Astrocyte (in vitro differentiated cells and primary cell): ENCODE results near the gene NOTCH2. TPM values are rescaled to one million over a fixed set of nuclear protein-coding genes. Genes with fewer than 3 reads are reported as not detected.

Source experiments
- DNase-seq: peaks from one replicate; pipeline ENCODE4 v3.0.0-alpha.2; 2010; ENCODE audit warnings: low read depth
- FAIRE-seq: peaks from 2 replicates; lab custom pipeline; 2011; peaks lifted over from hg19 to GRCh38; lab: Jason Lieb, UNC
- H2AFZ ChIP-seq: 2 replicates; pipeline ENCODE4 v1.6.0; 2012; ENCODE audit warnings: low read depth, low read length, inconsistent platforms
- H3K27ac ChIP-seq: 2 replicates; pipeline ENCODE4 v1.5.1; 2011; ENCODE audit warnings: low read depth, low read length, inconsistent platforms
- H3K27me3 ChIP-seq: 2 replicates; pipeline ENCODE4 v1.6.0; 2011; ENCODE audit warnings: low read length, inconsistent platforms; ENCODE audit not compliant: insufficient read depth
- H3K36me3 ChIP-seq: 2 replicates; pipeline ENCODE4 v1.5.1; 2011; ENCODE audit warnings: low read length, inconsistent platforms; ENCODE audit not compliant: insufficient read depth
- H3K4me1 ChIP-seq: 2 replicates; pipeline ENCODE4 v1.5.1; 2011; ENCODE audit warnings: low read length, inconsistent platforms; ENCODE audit not compliant: insufficient read depth
- H3K4me2 ChIP-seq: 2 replicates; pipeline ENCODE4 v1.6.0; 2012; ENCODE audit warnings: low read length, inconsistent platforms
- H3K4me3 ChIP-seq: 2 replicates; pipeline ENCODE4 v1.5.1; 2011; ENCODE audit warnings: low read depth, mild to moderate bottlenecking, low read length, inconsistent platforms; ENCODE audit not compliant: insufficient read depth
- H3K79me2 ChIP-seq: 2 replicates; pipeline ENCODE4 v1.6.0; 2012; ENCODE audit warnings: mild to moderate bottlenecking, low read length, inconsistent platforms; ENCODE audit not compliant: insufficient read depth
- H3K9ac ChIP-seq: 2 replicates; pipeline ENCODE4 v1.6.0; 2012; ENCODE audit warnings: mild to moderate bottlenecking, low read length, inconsistent platforms
- H3K9me3 ChIP-seq: 2 replicates; pipeline ENCODE4 v1.5.1; 2012; ENCODE audit warnings: low read depth, mild to moderate bottlenecking, low read length, inconsistent platforms; ENCODE audit not compliant: insufficient read depth
- H4K20me1 ChIP-seq: 2 replicates; pipeline ENCODE4 v1.6.0; 2012; ENCODE audit warnings: low read length, inconsistent platforms; ENCODE audit not compliant: insufficient read depth
- H3K27ac Mint-ChIP-seq: one replicate; pipeline ENCODE4 v1.8.0; 2021; ENCODE audit warnings: mild to moderate bottlenecking, mixed read lengths; ENCODE audit not compliant: unreplicated experiment
- H3K27me3 Mint-ChIP-seq: one replicate; pipeline ENCODE4 v1.8.0; 2021; ENCODE audit warnings: low read depth, mixed read lengths; ENCODE audit not compliant: unreplicated experiment
- H3K36me3 Mint-ChIP-seq: one replicate; pipeline ENCODE4 v1.8.0; 2021; ENCODE audit warnings: low read depth, mixed read lengths; ENCODE audit not compliant: unreplicated experiment
- H3K4me1 Mint-ChIP-seq: one replicate; pipeline ENCODE4 v1.8.0; 2021; ENCODE audit warnings: low read depth, mixed read lengths; ENCODE audit not compliant: unreplicated experiment
- H3K4me3 Mint-ChIP-seq: one replicate; pipeline ENCODE4 v1.8.0; 2021; ENCODE audit warnings: mild to moderate bottlenecking, moderate library complexity, mixed read lengths; ENCODE audit not compliant: unreplicated experiment
- H3K9me3 Mint-ChIP-seq: one replicate; pipeline ENCODE4 v1.8.0; 2021; ENCODE audit warnings: mild to moderate bottlenecking, mixed read lengths; ENCODE audit not compliant: unreplicated experiment
- EZH2 ChIP-seq: IDR thresholded peaks from 2 replicates; pipeline ENCODE4 v1.6.1; 2012; ENCODE audit warnings: mild to moderate bottlenecking, low read length, inconsistent platforms; ENCODE audit not compliant: insufficient read depth
- total RNA-seq: library from RNA; stranded (reverse); gene quantifications from 2 replicates; pipeline ENCODE4 v1.2.1, GENCODE V29; 2021
- TF ChIP-seq, protein P1 (sequence below): IDR thresholded peaks from 2 replicates; pipeline ENCODE4 v1.5.1; 2011; ENCODE audit warnings: low read depth, mild to moderate bottlenecking, inconsistent platforms, low read length, moderate library complexity; ENCODE audit not compliant: insufficient read depth

The NOTCH2 gene
- total RNA-seq, 1 donor from 2014 or later = 194 TPM

DNA sequence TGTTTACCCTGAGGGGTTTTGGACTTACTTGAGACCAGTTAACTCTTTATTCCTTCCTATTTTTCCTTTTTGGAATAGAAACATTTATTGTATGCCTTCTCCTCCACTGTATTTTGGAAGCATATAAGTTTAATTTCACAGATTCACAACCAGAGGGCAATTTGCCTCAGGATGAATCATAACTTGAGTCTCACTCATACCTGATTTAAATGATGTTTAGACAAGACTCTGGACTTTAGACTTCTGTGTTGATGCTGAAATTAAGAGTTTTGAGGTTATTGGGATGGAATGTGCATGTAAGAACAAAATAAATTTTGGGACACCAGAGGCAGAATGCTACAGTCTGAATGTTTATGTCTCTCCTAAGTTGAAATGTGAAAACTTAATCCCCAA is 166.0 kb downstream of the NOTCH2 start:
- Histone ChIP-seq H3K9ac (no peak overlapping the region), H3K27ac (no peak overlapping the region), H4K20me1 (no peaks in the 10 kb centered on the region), H3K27me3 (no peaks in the 10 kb centered on the region), H3K9me3 (no peaks in the 10 kb centered on the region), H3K4me1 (no peaks in the 10 kb centered on the region), H3K36me3 (no peaks in the 10 kb centered on the region), H3K4me2 (no peak overlapping the region), H2AFZ (no peak overlapping the region), H3K4me3 (no peak overlapping the region), H3K79me2 (no peaks in the 10 kb centered on the region)
- H3K4me1 Mint-ChIP-seq = no peaks in the 10 kb centered on the region
- H3K9me3 Mint-ChIP-seq = peaks cover 15% of the 10 kb centered on the region
- FAIRE-seq (no peak), DNase-seq (no peak)
- H3K36me3 Mint-ChIP-seq = peaks cover 17% of the 10 kb centered on the region
- TF ChIP-seq EZH2 = no peak
- TF ChIP-seq, protein P1, sequence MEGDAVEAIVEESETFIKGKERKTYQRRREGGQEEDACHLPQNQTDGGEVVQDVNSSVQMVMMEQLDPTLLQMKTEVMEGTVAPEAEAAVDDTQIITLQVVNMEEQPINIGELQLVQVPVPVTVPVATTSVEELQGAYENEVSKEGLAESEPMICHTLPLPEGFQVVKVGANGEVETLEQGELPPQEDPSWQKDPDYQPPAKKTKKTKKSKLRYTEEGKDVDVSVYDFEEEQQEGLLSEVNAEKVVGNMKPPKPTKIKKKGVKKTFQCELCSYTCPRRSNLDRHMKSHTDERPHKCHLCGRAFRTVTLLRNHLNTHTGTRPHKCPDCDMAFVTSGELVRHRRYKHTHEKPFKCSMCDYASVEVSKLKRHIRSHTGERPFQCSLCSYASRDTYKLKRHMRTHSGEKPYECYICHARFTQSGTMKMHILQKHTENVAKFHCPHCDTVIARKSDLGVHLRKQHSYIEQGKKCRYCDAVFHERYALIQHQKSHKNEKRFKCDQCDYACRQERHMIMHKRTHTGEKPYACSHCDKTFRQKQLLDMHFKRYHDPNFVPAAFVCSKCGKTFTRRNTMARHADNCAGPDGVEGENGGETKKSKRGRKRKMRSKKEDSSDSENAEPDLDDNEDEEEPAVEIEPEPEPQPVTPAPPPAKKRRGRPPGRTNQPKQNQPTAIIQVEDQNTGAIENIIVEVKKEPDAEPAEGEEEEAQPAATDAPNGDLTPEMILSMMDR = no peak
- H3K4me3 Mint-ChIP-seq = no peak overlapping the region
- no peak overlapping the region for H3K27ac Mint-ChIP-seq
- peaks cover 6% of the 10 kb centered on the region for H3K27me3 Mint-ChIP-seq

GRCh38 chr1:119902775-119903442 is 166.6 kb downstream of the NOTCH2 start:
- FAIRE-seq (no peak), DNase-seq (no peak)
- H3K27me3 Mint-ChIP-seq = peaks cover 6% of the 10 kb centered on the region
- Histone ChIP-seq H2AFZ (no peak overlapping the region), H3K27ac (no peak overlapping the region), H3K4me1 (no peaks in the 10 kb centered on the region), H3K36me3 (no peaks in the 10 kb centered on the region), H3K9ac (no peak overlapping the region), H3K27me3 (peaks cover 3% of the 10 kb centered on the region), H3K79me2 (no peaks in the 10 kb centered on the region), H3K4me2 (no peak overlapping the region), H3K9me3 (no peaks in the 10 kb centered on the region), H3K4me3 (no peak overlapping the region), H4K20me1 (no peaks in the 10 kb centered on the region)
- H3K4me3 Mint-ChIP-seq = no peak overlapping the region
- TF ChIP-seq, protein P1 = no peak
- no peak for TF ChIP-seq EZH2
- no peaks in the 10 kb centered on the region for H3K4me1 Mint-ChIP-seq
- peaks cover 15% of the 10 kb centered on the region for H3K9me3 Mint-ChIP-seq
- H3K36me3 Mint-ChIP-seq = peaks cover 15% of the 10 kb centered on the region
- H3K27ac Mint-ChIP-seq = no peak overlapping the region

DNA sequence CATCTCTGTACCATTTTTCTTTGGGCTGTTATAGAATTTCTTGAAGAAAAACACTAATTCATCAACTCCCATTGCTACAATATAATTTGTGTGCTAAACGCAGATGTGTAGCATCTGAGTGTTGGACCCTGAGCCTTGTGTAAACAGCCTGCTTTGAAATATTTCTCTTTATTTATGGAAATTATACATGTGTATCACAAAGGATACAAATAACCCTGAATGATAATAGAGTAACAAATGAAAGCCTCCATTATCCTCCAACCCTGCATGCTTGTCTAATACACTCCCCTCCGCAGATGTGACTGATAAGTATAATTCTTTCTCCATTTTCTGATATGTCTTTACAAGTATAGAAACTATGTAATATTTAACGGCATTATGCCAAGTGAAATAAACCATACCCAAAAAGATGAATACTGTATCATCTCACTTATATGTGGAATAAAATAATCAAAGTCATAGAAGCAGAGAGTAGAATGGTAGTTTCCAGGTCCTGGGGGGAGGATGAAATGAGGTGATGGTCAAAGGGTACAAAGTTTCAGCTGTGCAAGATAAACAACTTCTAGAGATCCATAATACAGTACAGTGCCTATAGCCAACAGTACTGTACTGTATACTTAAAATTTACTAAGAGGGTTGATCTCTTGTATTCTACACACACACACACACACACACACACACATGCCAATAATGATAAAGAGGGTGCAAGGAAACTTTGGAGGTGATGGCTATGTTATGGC is 170.3 kb downstream of the NOTCH2 start:
- no peaks in the 10 kb centered on the region for H3K36me3 Mint-ChIP-seq
- Histone ChIP-seq H3K79me2 (no peaks in the 10 kb centered on the region), H3K36me3 (no peaks in the 10 kb centered on the region), H3K4me1 (no peaks in the 10 kb centered on the region), H3K27ac (no peak overlapping the region), H3K4me2 (no peak overlapping the region), H3K4me3 (no peak overlapping the region), H2AFZ (no peak overlapping the region), H3K9ac (no peak overlapping the region), H4K20me1 (no peaks in the 10 kb centered on the region), H3K27me3 (peaks cover 10% of the 10 kb centered on the region), H3K9me3 (no peaks in the 10 kb centered on the region)
- peaks cover 4% of the 10 kb centered on the region for H3K9me3 Mint-ChIP-seq
- no peak overlapping the region for H3K27ac Mint-ChIP-seq
- no peak for DNase-seq
- no peaks in the 10 kb centered on the region for H3K4me1 Mint-ChIP-seq
- no peak for FAIRE-seq
- H3K4me3 Mint-ChIP-seq = no peak overlapping the region
- peaks cover 14% of the 10 kb centered on the region for H3K27me3 Mint-ChIP-seq
- TF ChIP-seq EZH2 = no peak
- TF ChIP-seq, protein P1 = no peak
